ENCODE data around the gene GDF7.

GDF7 gene

GRCh38 chr2:20664431-20665242 lies 2.3 kb upstream of the GDF7 start:
- Histone ChIP-seq H3K9me3 (ENCODE audit: insufficient read depth, low read length) (no peaks in the 10 kb centered on the region), H3K27me3 (ENCODE audit: low read depth, low read length) (peaks cover 48% of the 10 kb centered on the region), H3K9ac (ENCODE audit: low read length) (no peak overlapping the region), H2AFZ (ENCODE audit: low read depth, low read length) (no peak overlapping the region), H3K4me3 (ENCODE audit: low read length) (no peak overlapping the region), H3K36me3 (replicated peaks; ENCODE audit: low read depth, low read length) (peaks cover 5% of the 10 kb centered on the region), H3K4me1 (ENCODE audit: low read length) (peaks cover 26% of the 10 kb centered on the region), H3K79me2 (ENCODE audit: low read length) (peaks cover 23% of the 10 kb centered on the region), H3K4me2 (ENCODE audit: low read length) (no peak overlapping the region), H3K27ac (ENCODE audit: low read length) (no peak overlapping the region), H4K20me1 (ENCODE audit: insufficient read depth, low read length) (no peaks in the 10 kb centered on the region)
- no peak for TF ChIP-seq CTCF (IDR thresholded peaks at IDR 0.05; ENCODE audit: low read depth, low read length)
- TF ChIP-seq EZH2phosphoT487 (IDR thresholded peaks at IDR 0.05; ENCODE audit: low read depth) = no peak

- Histone ChIP-seq H3K36me3 (replicated peaks; ENCODE audit: low read depth, low read length) (peaks cover 13% of the 10 kb centered on the region), H3K9me3 (ENCODE audit: insufficient read depth, low read length) (no peaks in the 10 kb centered on the region), H3K27me3 (ENCODE audit: low read depth, low read length) (peaks cover 40% of the 10 kb centered on the region), H3K4me2 (ENCODE audit: low read length) (peak overlapping the region; percentile 78), H3K79me2 (ENCODE audit: low read length) (peaks cover 31% of the 10 kb centered on the region), H3K9ac (ENCODE audit: low read length) (no peak overlapping the region), H3K4me1 (ENCODE audit: low read length) (peaks cover 26% of the 10 kb centered on the region), H3K4me3 (ENCODE audit: low read length) (peak overlapping the region; percentile 100), H3K27ac (ENCODE audit: low read length) (no peak overlapping the region), H2AFZ (ENCODE audit: low read depth, low read length) (no peak overlapping the region), H4K20me1 (ENCODE audit: insufficient read depth, low read length) (no peaks in the 10 kb centered on the region)
- TF ChIP-seq EZH2phosphoT487 (IDR thresholded peaks at IDR 0.05; ENCODE audit: low read depth) (no peak), CTCF (IDR thresholded peaks at IDR 0.05; ENCODE audit: low read depth, low read length) (no peak)
Measured at GRCh38 chr2:20665243-20666004, 1.5 kb upstream of the GDF7 start.

DNA sequence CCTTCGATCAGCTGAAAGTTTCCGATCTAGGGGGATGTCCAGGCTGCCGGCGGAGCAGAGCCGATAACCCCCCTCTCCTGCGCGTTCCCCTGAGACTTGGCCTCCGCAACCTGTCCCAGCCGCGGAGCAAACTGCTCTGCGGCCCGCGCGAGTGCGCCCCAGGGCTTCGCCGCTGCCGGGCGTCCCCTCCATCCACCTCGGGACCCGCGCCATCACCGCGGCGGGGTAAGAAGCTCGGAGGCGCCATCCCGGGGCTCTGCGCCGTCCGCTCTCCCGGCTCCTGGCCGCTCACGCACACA lies 990 bp upstream of the GDF7 start:
- H2AFZ ChIP-seq (ENCODE audit: low read depth, low read length) = peak overlapping the region; percentile 75; the same call in 1 of the 2 replicates
- H3K9ac ChIP-seq (ENCODE audit: low read length) = peak overlapping the region; percentile 76
- peaks cover 33% of the 10 kb centered on the region for H3K79me2 ChIP-seq (ENCODE audit: low read length)
- peaks cover 39% of the 10 kb centered on the region for H3K27me3 ChIP-seq (ENCODE audit: low read depth, low read length)
- H3K4me1 ChIP-seq (ENCODE audit: low read length) = peaks cover 26% of the 10 kb centered on the region
- H3K36me3 ChIP-seq (replicated peaks; ENCODE audit: low read depth, low read length) = peaks cover 15% of the 10 kb centered on the region
- H3K4me3 ChIP-seq (ENCODE audit: low read length) = peak overlapping the region; percentile 100
- no peaks in the 10 kb centered on the region for H4K20me1 ChIP-seq (ENCODE audit: insufficient read depth, low read length)
- no peaks in the 10 kb centered on the region for H3K9me3 ChIP-seq (ENCODE audit: insufficient read depth, low read length)
- no peak overlapping the region for H3K27ac ChIP-seq (ENCODE audit: low read length)
- H3K4me2 ChIP-seq (ENCODE audit: low read length) = peak overlapping the region; percentile 78
- TF ChIP-seq CTCF (IDR thresholded peaks at IDR 0.05; ENCODE audit: low read depth, low read length) = no peak
- TF ChIP-seq EZH2phosphoT487 (IDR thresholded peaks at IDR 0.05; ENCODE audit: low read depth) = no peak

DNA sequence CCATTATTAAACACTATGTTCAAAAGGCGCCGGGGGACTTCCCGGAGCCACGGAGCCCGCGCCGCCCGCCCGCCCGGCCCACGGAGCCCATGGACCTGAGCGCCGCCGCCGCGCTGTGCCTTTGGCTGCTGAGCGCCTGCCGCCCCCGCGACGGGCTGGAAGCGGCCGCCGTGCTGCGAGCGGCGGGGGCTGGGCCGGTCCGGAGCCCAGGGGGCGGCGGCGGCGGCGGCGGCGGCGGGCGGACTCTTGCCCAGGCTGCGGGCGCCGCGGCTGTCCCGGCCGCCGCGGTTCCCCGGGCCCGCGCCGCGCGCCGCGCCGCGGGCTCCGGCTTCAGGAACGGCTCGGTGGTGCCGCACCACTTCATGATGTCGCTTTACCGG lies 197 bp downstream of the GDF7 start:
- Histone ChIP-seq H3K4me1 (ENCODE audit: low read length) (peaks cover 30% of the 10 kb centered on the region), H3K4me3 (ENCODE audit: low read length) (peak overlapping the region; percentile 100), H2AFZ (ENCODE audit: low read depth, low read length) (no peak overlapping the region), H3K79me2 (ENCODE audit: low read length) (peaks cover 41% of the 10 kb centered on the region), H3K9me3 (ENCODE audit: insufficient read depth, low read length) (no peaks in the 10 kb centered on the region), H3K27ac (ENCODE audit: low read length) (peak overlapping the region; percentile 55), H3K27me3 (ENCODE audit: low read depth, low read length) (peaks cover 37% of the 10 kb centered on the region), H3K4me2 (ENCODE audit: low read length) (peak overlapping the region; percentile 100), H4K20me1 (ENCODE audit: insufficient read depth, low read length) (no peaks in the 10 kb centered on the region), H3K36me3 (replicated peaks; ENCODE audit: low read depth, low read length) (peaks cover 23% of the 10 kb centered on the region), H3K9ac (ENCODE audit: low read length) (peak overlapping the region; percentile 100)
- TF ChIP-seq CTCF (IDR thresholded peaks at IDR 0.05; ENCODE audit: low read depth, low read length) (no peak), EZH2phosphoT487 (IDR thresholded peaks at IDR 0.05; ENCODE audit: low read depth) (no peak)
